ENCODE data around the gene CDK19.

DNA sequence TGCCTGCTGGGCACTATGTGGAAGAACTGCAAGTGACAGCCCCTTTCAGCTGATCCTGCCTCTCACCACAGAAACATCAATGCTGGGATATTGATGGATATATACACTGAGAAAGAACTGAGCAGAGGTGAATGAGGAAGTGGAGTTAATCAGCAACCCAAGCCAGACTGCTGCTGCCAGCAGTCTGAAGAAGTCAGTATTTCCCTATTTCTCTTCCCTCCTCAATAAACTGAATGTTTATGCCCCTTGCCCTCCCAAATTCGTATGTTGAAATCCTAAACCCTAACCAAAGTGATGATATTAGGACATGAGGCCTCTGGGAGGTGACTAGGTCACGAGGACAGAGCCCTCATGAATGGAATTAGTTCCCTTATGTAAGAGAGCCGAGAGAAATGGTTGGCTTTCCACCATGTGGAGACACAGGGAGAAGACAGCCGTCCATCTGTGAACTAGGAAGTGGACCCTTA lies 76.3 kb downstream of the CDK19 start:
- TF ChIP-seq, protein P1, sequence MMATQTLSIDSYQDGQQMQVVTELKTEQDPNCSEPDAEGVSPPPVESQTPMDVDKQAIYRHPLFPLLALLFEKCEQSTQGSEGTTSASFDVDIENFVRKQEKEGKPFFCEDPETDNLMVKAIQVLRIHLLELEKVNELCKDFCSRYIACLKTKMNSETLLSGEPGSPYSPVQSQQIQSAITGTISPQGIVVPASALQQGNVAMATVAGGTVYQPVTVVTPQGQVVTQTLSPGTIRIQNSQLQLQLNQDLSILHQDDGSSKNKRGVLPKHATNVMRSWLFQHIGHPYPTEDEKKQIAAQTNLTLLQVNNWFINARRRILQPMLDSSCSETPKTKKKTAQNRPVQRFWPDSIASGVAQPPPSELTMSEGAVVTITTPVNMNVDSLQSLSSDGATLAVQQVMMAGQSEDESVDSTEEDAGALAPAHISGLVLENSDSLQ (IDR thresholded peaks at IDR 0.05), result no peak
- no peak for TF ChIP-seq GTF2A2 (tag; IDR thresholded peaks at IDR 0.05)
- no peak for TF ChIP-seq ZNF133 (CRISPR knock-in tag; IDR thresholded peaks at IDR 0.05)
- no peak for TF ChIP-seq ATF7 (IDR thresholded peaks at IDR 0.05)
- TF ChIP-seq, protein P2, sequence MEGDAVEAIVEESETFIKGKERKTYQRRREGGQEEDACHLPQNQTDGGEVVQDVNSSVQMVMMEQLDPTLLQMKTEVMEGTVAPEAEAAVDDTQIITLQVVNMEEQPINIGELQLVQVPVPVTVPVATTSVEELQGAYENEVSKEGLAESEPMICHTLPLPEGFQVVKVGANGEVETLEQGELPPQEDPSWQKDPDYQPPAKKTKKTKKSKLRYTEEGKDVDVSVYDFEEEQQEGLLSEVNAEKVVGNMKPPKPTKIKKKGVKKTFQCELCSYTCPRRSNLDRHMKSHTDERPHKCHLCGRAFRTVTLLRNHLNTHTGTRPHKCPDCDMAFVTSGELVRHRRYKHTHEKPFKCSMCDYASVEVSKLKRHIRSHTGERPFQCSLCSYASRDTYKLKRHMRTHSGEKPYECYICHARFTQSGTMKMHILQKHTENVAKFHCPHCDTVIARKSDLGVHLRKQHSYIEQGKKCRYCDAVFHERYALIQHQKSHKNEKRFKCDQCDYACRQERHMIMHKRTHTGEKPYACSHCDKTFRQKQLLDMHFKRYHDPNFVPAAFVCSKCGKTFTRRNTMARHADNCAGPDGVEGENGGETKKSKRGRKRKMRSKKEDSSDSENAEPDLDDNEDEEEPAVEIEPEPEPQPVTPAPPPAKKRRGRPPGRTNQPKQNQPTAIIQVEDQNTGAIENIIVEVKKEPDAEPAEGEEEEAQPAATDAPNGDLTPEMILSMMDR (IDR thresholded peaks at IDR 0.05 in 2 of 3, conservative IDR thresholded peaks at IDR 0.05 in 1 of 3; ENCODE audit: insufficient read depth in 2 of 3, low read depth in 1 of 3, low read length in 3 of 3), result no peak
- TF ChIP-seq ELF4 (CRISPR knock-in tag; IDR thresholded peaks at IDR 0.05), result no peak

Measured in K562 (cell line).